Epithelial cell of proximal tubule (primary cell): ENCODE data around the gene CDK17. TPM values are rescaled to one million over a fixed set of nuclear protein-coding genes. Genes with fewer than 3 reads are reported as not detected.

Experiments used
- DNase-seq: peaks from one replicate; pipeline ENCODE4 v3.0.0-alpha.2; 2011; ENCODE audit warnings: low read depth
- H3K4me3 ChIP-seq: 2 replicates; pipeline ENCODE4 v1.5.1; 2011; ENCODE audit warnings: low read depth, mild to moderate bottlenecking, low read length
- CTCF ChIP-seq: conservative IDR thresholded peaks from 2 replicates; pipeline ENCODE4 v1.5.1; 2012; ENCODE audit warnings: low read depth, mild to moderate bottlenecking, low read length
- total RNA-seq: library from RNA; depleted of rRNA; stranded (reverse); fragments of >200 nt; gene quantifications from 2 replicates; pipeline ENCODE4 v1.2.3, GENCODE V29; 2015

Gene CDK17
- total RNA-seq, 1 donor from 2014 or later = 22.0 TPM

GRCh38 chr12:96329545-96329944 is 70.7 kb downstream of the CDK17 start:
- H3K4me3 ChIP-seq = no peak overlapping the region
- DNase-seq = no peak
- TF ChIP-seq CTCF = no peak

- H3K4me3 ChIP-seq = no peak overlapping the region
- DNase-seq = no peak
- no peak for TF ChIP-seq CTCF
These were observed 71.2 kb downstream of the CDK17 start for GRCh38 chr12:96329018-96329417.

GRCh38 chr12:96327889-96328288 is 72.3 kb downstream of the CDK17 start:
- no peak for TF ChIP-seq CTCF
- no peak overlapping the region for H3K4me3 ChIP-seq
- no peak for DNase-seq

GRCh38 chr12:96327346-96327745 is 72.9 kb downstream of the CDK17 start:
- DNase-seq = no peak
- TF ChIP-seq CTCF = no peak
- H3K4me3 ChIP-seq = no peak overlapping the region

GRCh38 chr12:96326628-96327227 is 73.5 kb downstream of the CDK17 start:
- no peak overlapping the region for H3K4me3 ChIP-seq
- no peak for TF ChIP-seq CTCF
- no peak for DNase-seq

- TF ChIP-seq CTCF = no peak
- DNase-seq = no peak
- no peak overlapping the region for H3K4me3 ChIP-seq
These were observed 76.3 kb downstream of the CDK17 start for GRCh38 chr12:96323906-96324305.

- no peak for TF ChIP-seq CTCF
- DNase-seq = no peak
- H3K4me3 ChIP-seq = no peak overlapping the region
These were observed 77.5 kb downstream of the CDK17 start for GRCh38 chr12:96322720-96323119.
